Astrocyte of the spinal cord (primary cell): ENCODE data around the gene RBMS1.

Experiments used
- DNase-seq: peaks from one replicate; pipeline ENCODE4 v3.0.0; 2011; ENCODE audit warnings: low read depth, low spot score
- H3K4me3 ChIP-seq: 2 replicates; pipeline ENCODE4 v1.5.1; 2011; ENCODE audit warnings: low read depth, mild to moderate bottlenecking, low read length, moderate library complexity
- in situ Hi-C: cut with HindIII; loops from 2 replicates; pipeline ENCODE4 v1.10.0; 2017; ENCODE audit warnings: low sequenced_read_pairs
- TF ChIP-seq, protein P1 (sequence below): IDR thresholded peaks from 2 replicates; pipeline ENCODE4 v1.5.1; 2012; ENCODE audit warnings: low read depth, mild to moderate bottlenecking, low read length, inconsistent platforms

RBMS1 gene

GRCh38 chr2:160467086-160467485 is 26.5 kb downstream of the RBMS1 start:
- DNase-seq: no peak
- in situ Hi-C loops: no loop called here
- TF ChIP-seq, protein P1, sequence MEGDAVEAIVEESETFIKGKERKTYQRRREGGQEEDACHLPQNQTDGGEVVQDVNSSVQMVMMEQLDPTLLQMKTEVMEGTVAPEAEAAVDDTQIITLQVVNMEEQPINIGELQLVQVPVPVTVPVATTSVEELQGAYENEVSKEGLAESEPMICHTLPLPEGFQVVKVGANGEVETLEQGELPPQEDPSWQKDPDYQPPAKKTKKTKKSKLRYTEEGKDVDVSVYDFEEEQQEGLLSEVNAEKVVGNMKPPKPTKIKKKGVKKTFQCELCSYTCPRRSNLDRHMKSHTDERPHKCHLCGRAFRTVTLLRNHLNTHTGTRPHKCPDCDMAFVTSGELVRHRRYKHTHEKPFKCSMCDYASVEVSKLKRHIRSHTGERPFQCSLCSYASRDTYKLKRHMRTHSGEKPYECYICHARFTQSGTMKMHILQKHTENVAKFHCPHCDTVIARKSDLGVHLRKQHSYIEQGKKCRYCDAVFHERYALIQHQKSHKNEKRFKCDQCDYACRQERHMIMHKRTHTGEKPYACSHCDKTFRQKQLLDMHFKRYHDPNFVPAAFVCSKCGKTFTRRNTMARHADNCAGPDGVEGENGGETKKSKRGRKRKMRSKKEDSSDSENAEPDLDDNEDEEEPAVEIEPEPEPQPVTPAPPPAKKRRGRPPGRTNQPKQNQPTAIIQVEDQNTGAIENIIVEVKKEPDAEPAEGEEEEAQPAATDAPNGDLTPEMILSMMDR: no peak

DNA sequence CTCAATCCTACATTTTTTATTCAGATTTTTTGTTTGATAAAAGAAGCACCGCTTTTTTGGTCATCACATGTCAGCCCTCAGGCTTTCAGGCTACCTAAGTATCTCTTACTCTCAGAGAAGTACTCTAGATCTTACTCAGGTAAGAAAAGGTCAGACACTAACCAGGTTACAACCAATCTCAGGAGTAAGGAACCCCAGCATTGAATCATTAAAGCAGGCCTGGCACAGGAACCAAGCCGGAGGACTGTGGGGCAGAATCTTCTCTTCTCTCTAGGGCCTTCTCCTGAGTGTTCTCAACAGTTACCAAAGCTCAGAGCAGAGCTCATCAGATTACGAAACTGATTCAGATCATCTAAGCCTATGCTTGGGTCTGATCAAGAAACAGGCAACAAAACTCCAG is 28.2 kb downstream of the RBMS1 start:
- in situ Hi-C loops: no loop called here
- H3K4me3 ChIP-seq: no peak overlapping the region
- TF ChIP-seq, protein P1: no peak
- DNase-seq: no peak

More at GRCh38 chr2:160467086-160467485, 26.5 kb downstream of the RBMS1 start:
- H3K4me3 ChIP-seq: no peak overlapping the region

GRCh38 chr2:160465002-160465401 is 28.6 kb downstream of the RBMS1 start:
- in situ Hi-C loops: no loop called here
- H3K4me3 ChIP-seq: no peak overlapping the region
- no peak for DNase-seq
- TF ChIP-seq, protein P1: no peak

- TF ChIP-seq, protein P1: no peak
- no peak overlapping the region for H3K4me3 ChIP-seq
- DNase-seq: no peak
- in situ Hi-C loops: no loop called here
Observed at GRCh38 chr2:160464017-160464416, 29.6 kb downstream of the RBMS1 start.

DNA sequence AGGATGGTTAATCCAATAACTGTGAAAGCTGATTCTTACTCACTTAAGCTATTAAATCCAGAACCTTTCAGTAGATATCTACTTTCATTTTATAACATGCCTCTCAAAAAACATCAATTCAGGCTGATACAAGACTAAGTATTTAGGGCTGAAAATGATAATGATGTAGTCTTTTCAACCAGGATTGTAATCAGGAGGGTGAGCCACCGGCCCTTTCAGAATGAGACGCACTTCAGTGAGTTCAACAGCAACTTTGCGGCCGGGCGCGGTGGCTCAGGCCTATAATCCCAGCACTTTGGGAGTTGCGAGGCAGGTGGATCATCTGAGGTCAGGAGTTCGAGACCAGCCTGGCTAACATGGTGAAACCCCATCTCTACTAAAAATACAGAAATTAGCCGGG is 30.4 kb downstream of the RBMS1 start:
- DNase-seq: no peak
- no peak overlapping the region for H3K4me3 ChIP-seq
- TF ChIP-seq, protein P1: no peak
- in situ Hi-C loops: no loop called here

DNA sequence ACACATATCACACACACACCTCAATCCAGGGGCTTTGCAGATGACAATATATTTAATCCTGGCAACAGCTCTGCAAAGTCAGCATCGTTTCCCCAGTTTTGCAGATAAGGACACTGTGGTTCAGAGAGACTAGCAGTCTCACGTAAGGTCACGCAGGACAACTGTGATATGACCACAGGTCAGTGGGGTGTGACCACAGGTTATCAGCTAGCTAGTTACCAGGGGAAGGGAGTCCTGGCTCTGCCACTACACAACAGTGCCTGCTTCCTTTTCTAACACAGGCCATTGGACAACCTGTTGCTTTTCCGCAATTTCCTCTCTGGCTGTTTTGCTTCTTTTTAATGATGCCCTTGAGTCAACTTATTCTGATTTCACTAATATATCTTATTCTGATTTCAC is 33.3 kb downstream of the RBMS1 start:
- DNase-seq: no peak
- H3K4me3 ChIP-seq: no peak overlapping the region
- TF ChIP-seq, protein P1: no peak
- in situ Hi-C loops: no loop called here
